K562 (cell line): ENCODE data around the gene UGT2B7. TPM values are rescaled to one million over a fixed set of nuclear protein-coding genes. Genes with fewer than 3 reads are reported as not detected.

ENCODE experiments used
- ATAC-seq: fragments of 200-7000 bp; cut with Tn5 transposase; 3 replicates; pipeline ENCODE4 v1.9.1; 2020; ENCODE audit warnings: moderate library complexity
- BruUV-seq: library from RNA; stranded (reverse); fragments of 400-500 nt; replicated peaks from 2 replicates; lab custom pipeline; 2021; lab: Mats Ljungman, UMichigan
- CTCF ChIA-PET: fragments of 300-600 bp; formaldehyde crosslinking; extraction: SDS; loops from one replicate; lab custom pipeline; 2021; ENCODE audit warnings: low intra/inter-chr PET ratio; lab: Yijun Ruan, JAX
- POLR2A ChIA-PET: fragments of 300-600, 350-650 bp; sonication (Branson Sonifier 250); formaldehyde crosslinking; extraction: SDS; loops from one replicate; lab custom pipeline; 2021; ENCODE audit warnings: antibody characterized with exemption, inconsistent platforms; lab: Yijun Ruan, JAX
- DNase-seq, 4 experiments: peaks; one replicate each; pipeline versions ENCODE4 v3.0.0 to v3.0.0-alpha.2; 2011 to 2018; ENCODE audit warnings: low spot score in 3 of 4, mixed read lengths in 3 of 4; ENCODE audit errors: extremely low read depth in 1 of 4
- FAIRE-seq: peaks from 2 replicates; lab custom pipeline; 2011; peaks lifted over from hg19 to GRCh38; lab: Jason Lieb, UNC
- H2AFZ ChIP-seq: 2 replicates; pipeline ENCODE4 v1.6.0; 2011; ENCODE audit warnings: low read depth, low read length, control low read depth, inconsistent platforms
- H3K27ac ChIP-seq: fragments of 200-600 bp; 3 replicates; pipeline ENCODE4 v1.8.0; 2011; ENCODE audit warnings: low read depth, mild to moderate bottlenecking, control low read depth, inconsistent platforms, low read length, moderate library complexity, mixed read lengths; ENCODE audit errors: extremely low read depth
- H3K27me3 ChIP-seq, 2 experiments: fragments of 300-600 bp in 1 of 2; 2 replicates in 1 of 2; 3 replicates in 1 of 2; pipeline versions ENCODE4 v1.6.0 to v1.8.0; 2011; ENCODE audit warnings: inconsistent platforms in 2 of 2, low read length in 2 of 2, mild to moderate bottlenecking in 1 of 2, mixed read lengths in 1 of 2, moderate library complexity in 1 of 2; ENCODE audit not compliant: control insufficient read depth in 2 of 2, insufficient read depth in 2 of 2
- H3K36me3 ChIP-seq: fragments of 300-600 bp; 3 replicates; pipeline ENCODE4 v1.8.0; 2011; ENCODE audit warnings: mild to moderate bottlenecking, low read length, inconsistent platforms; ENCODE audit not compliant: control insufficient read depth, insufficient read depth
- H3K4me1 ChIP-seq, 2 experiments: fragments of 200-600 bp in 1 of 2; replicated peaks in 1 of 2; 2 replicates in 1 of 2; 3 replicates in 1 of 2; pipeline versions ENCODE4 v1.5.1 to v1.8.0; 2011; ENCODE audit warnings: inconsistent platforms in 2 of 2, low read length in 2 of 2, mild to moderate bottlenecking in 1 of 2, mixed read lengths in 1 of 2, moderate library complexity in 1 of 2; ENCODE audit not compliant: control insufficient read depth in 2 of 2, insufficient read depth in 2 of 2
- H3K4me2 ChIP-seq: 2 replicates; pipeline ENCODE4 v1.6.1; 2011; ENCODE audit warnings: low read length, control low read depth, inconsistent platforms, mixed read lengths; ENCODE audit not compliant: insufficient read depth
- H3K4me3 ChIP-seq: fragments of 200-600 bp; sonication (generic), shearing (Covaris generic); 2 replicates; pipeline ENCODE4 v1.5.1; 2016; ENCODE audit warnings: control low read depth, inconsistent platforms
- H3K79me2 ChIP-seq: fragments of 200-600 bp; 3 replicates; pipeline ENCODE4 v1.8.0; 2011; ENCODE audit warnings: low read length, inconsistent platforms; ENCODE audit not compliant: control insufficient read depth, insufficient read depth
- H3K9ac ChIP-seq, 2 experiments: 2 replicates each; pipeline versions ENCODE4 v1.6.0 to v1.6.1; 2011; ENCODE audit warnings: low read depth in 2 of 2, low read length in 2 of 2, control low read depth in 1 of 2, inconsistent platforms in 1 of 2, mild to moderate bottlenecking in 1 of 2, mixed read lengths in 1 of 2; ENCODE audit not compliant: insufficient read depth in 1 of 2
- H3K9me1 ChIP-seq: one replicate; pipeline ENCODE4 v1.6.0; 2011; ENCODE audit warnings: inconsistent platforms, mild to moderate bottlenecking, low read length, moderate library complexity; ENCODE audit not compliant: control insufficient read depth, insufficient read depth
- H3K9me3 ChIP-seq: replicated peaks from 2 replicates; pipeline ENCODE4 v1.5.1; 2011; ENCODE audit warnings: low read depth, low read length, inconsistent platforms; ENCODE audit not compliant: control insufficient read depth, insufficient read depth
- H4K20me1 ChIP-seq: replicated peaks from 2 replicates; pipeline ENCODE4 v1.6.1; 2011; ENCODE audit warnings: low read length, inconsistent platforms, mixed read lengths; ENCODE audit not compliant: control insufficient read depth, insufficient read depth
- EHMT2 ChIP-seq: fragments of 450-650 bp; IDR thresholded peaks from 2 replicates; pipeline ENCODE4 v1.6.1; 2018; ENCODE audit warnings: antibody characterized with exemption
- EZH2 ChIP-seq: IDR thresholded peaks from 2 replicates; pipeline ENCODE4 v1.6.1; 2012; ENCODE audit warnings: low read depth, mild to moderate bottlenecking, inconsistent platforms, low read length, borderline replicate concordance
- KLF10 ChIP-seq: fragments of 250-450 bp; sonication (Bioruptor Pico); IDR thresholded peaks from 2 replicates; pipeline ENCODE4 v1.6.1; 2021; ENCODE audit warnings: matching md5 sums
- MECOM ChIP-seq: fragments of 250-450 bp; sonication (Bioruptor Pico); IDR thresholded peaks from 2 replicates; pipeline ENCODE4 v1.8.0; 2022; ENCODE audit warnings: inconsistent platforms
- NBN ChIP-seq: fragments of 450-650 bp; IDR thresholded peaks from 2 replicates; pipeline ENCODE4 v1.6.1; 2016; ENCODE audit warnings: low read depth, mild to moderate bottlenecking
- NCOA6 ChIP-seq: fragments of 450-650 bp; IDR thresholded peaks from 2 replicates; pipeline ENCODE4 v1.6.1; 2017; ENCODE audit warnings: mild to moderate bottlenecking
- POLR2AphosphoS2 ChIP-seq: IDR thresholded peaks from 2 replicates; pipeline ENCODE4 v1.6.1; 2012; ENCODE audit warnings: low read length, improper control_type of control experiment
- RBM22 ChIP-seq: fragments of 200-400 bp; formaldehyde crosslinking; IDR thresholded peaks from 2 replicates; pipeline ENCODE4 v1.6.1; 2018; ENCODE audit warnings: low read length, low read depth; ENCODE audit not compliant: poor library complexity, severe bottlenecking
- TEAD1 ChIP-seq, 2 experiments: fragments of 450-650 bp in 1 of 2; sonication (generic) in 1 of 2; formaldehyde crosslinking; IDR thresholded peaks; 2 replicates each; pipeline versions ENCODE4 v1.4.0 to v1.8.0; 2020 to 2022; ENCODE audit warnings: mild to moderate bottlenecking in 2 of 2, missing genetic modification reagents in 1 of 2
- ZNF41 ChIP-seq: fragments of 250-450 bp; sonication (Bioruptor Pico); conservative IDR thresholded peaks from 2 replicates; pipeline ENCODE4 v1.4.0; 2020; ENCODE audit warnings: mild to moderate bottlenecking
- WGBS: fragments of 100-300 bp; shearing (Covaris generic); methylation state at CpG from one replicate; pipeline ENCODE4 v1.1.6; 2016; ENCODE audit warnings: low coverage, mixed read lengths; ENCODE audit not compliant: insufficient coverage; ENCODE audit errors: missing lambda C conversion rate; 5-methylcytosine and 5-hydroxymethylcytosine counted together
- in situ Hi-C: fragments of 300-500 bp; cut with MboI; formaldehyde crosslinking; loops from 4 replicates; pipeline ENCODE4 v1.15.0; 2018; ENCODE audit warnings: inconsistent platforms, mixed read lengths
- intact Hi-C: fragments of 100-400 bp; cut with micrococcal nuclease; formaldehyde crosslinking; loops from 2 replicates; pipeline ENCODE4 v1.14.2; 2022
- polyA plus RNA-seq, 8 experiments: library from polyadenylated mRNA; depleted of rRNA in 4 of 8; stranded (reverse) in 5 of 8; unstranded in 3 of 8; fragments of >200 nt; fragmentation: Nextera tagmentation in 2 of 8; fragmentation: Illumina TruSeq in 1 of 8; extraction: Ambion mirVana in 2 of 8; extraction: Trizol in 1 of 8; gene quantifications; 2 replicates each; pipeline versions ENCODE4 v1.2.1 to v1.2.3, GENCODE V29; 2011 to 2014; ENCODE audit warnings: inconsistent platforms in 1 of 8, missing spikeins in 1 of 8
- total RNA-seq, 7 experiments: library from RNA; depleted of rRNA in 6 of 7; stranded (reverse); fragments of >200 nt in 6 of 7; fragmentation: Illumina TruSeq in 2 of 7; extraction: Trizol in 2 of 7; gene quantifications; 2 replicates each; pipeline versions ENCODE4 v1.2.1 to v1.2.3, GENCODE V29; 2011 to 2021; ENCODE audit warnings: low replicate concordance in 1 of 7
- TF ChIP-seq, protein P1 (sequence below): fragments of 250-450 bp; sonication (Bioruptor Pico); IDR thresholded peaks from 2 replicates; pipeline ENCODE4 v1.5.0; 2020; ENCODE audit warnings: mild to moderate bottlenecking
- TF ChIP-seq, protein P2 (sequence below): fragments of 450-650 bp; IDR thresholded peaks from 2 replicates; pipeline ENCODE4 v1.6.1; 2017; ENCODE audit warnings: antibody characterized with exemption
- TF ChIP-seq, protein P3 (sequence below): sonication (generic); formaldehyde crosslinking; IDR thresholded peaks from 2 replicates; pipeline ENCODE4 v1.8.0; 2022; ENCODE audit warnings: missing genetic modification reagents, mild to moderate bottlenecking, borderline replicate concordance
- TF ChIP-seq, protein P4 (sequence below): fragments of 450-650 bp; IDR thresholded peaks from 2 replicates; pipeline ENCODE4 v1.6.1; 2016; ENCODE audit warnings: mild to moderate bottlenecking

The UGT2B7 gene
- total and polyA plus RNA-seq, 9 of the 15 experiments (the other 6 are each of a cell fraction or from before 2014, with no cell fraction given) = 0.04 to 0.18 (median 0.14) TPM; not detected in 5

DNA sequence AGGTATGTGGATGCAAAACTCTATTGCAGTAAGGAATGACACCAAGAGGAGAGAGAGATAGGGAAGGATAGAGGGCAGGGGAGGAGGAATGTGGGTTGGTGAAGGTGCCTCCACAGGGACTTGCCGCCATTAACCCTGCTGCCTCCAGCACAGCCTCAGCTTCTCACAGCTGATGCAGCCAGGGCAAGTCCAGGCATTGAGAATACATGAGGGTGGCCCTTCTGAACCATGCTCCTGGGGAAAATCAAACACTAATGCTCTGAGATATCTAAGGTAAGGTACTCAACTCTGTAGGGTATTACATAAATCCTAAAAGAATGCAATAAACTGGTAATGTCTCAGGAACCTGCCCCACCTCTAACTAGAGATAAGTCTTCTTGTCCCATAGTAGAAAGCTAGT lies 28.7 kb downstream of the UGT2B7 start:
- no peaks in the 10 kb centered on the region for H3K4me1 ChIP-seq
- DNase-seq = no peak
- no peak overlapping the region for H3K27ac ChIP-seq
- H3K9ac ChIP-seq = no peak overlapping the region
- H3K9me1 ChIP-seq = no peaks in the 10 kb centered on the region
- in situ Hi-C loops = no loop called here
- no TSS peak for BruUV-seq
- POLR2A ChIA-PET = no interaction called here
- no peak overlapping the region for H3K4me2 ChIP-seq
- H3K9me3 ChIP-seq = no peaks in the 10 kb centered on the region; the same call in none of the 2 replicates
- H3K4me3 ChIP-seq = no peak overlapping the region
- no peaks in the 10 kb centered on the region for H3K36me3 ChIP-seq
- TF ChIP-seq TEAD1 (CRISPR knock-in tag; IDR thresholded peaks at IDR 0.05) = no peak
- no peak for TF ChIP-seq POLR2AphosphoS2
- TF ChIP-seq KLF10 = no peak
- no peak for TF ChIP-seq NCOA6
- TF ChIP-seq RBM22 = no peak
- TF ChIP-seq MECOM = no peak
- TF ChIP-seq, protein P1, sequence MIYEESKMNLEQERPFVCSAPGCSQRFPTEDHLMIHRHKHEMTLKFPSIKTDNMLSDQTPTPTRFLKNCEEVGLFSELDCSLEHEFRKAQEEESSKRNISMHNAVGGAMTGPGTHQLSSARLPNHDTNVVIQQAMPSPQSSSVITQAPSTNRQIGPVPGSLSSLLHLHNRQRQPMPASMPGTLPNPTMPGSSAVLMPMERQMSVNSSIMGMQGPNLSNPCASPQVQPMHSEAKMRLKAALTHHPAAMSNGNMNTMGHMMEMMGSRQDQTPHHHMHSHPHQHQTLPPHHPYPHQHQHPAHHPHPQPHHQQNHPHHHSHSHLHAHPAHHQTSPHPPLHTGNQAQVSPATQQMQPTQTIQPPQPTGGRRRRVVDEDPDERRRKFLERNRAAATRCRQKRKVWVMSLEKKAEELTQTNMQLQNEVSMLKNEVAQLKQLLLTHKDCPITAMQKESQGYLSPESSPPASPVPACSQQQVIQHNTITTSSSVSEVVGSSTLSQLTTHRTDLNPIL (CRISPR knock-in tag) = no peak
- TF ChIP-seq, protein P2, sequence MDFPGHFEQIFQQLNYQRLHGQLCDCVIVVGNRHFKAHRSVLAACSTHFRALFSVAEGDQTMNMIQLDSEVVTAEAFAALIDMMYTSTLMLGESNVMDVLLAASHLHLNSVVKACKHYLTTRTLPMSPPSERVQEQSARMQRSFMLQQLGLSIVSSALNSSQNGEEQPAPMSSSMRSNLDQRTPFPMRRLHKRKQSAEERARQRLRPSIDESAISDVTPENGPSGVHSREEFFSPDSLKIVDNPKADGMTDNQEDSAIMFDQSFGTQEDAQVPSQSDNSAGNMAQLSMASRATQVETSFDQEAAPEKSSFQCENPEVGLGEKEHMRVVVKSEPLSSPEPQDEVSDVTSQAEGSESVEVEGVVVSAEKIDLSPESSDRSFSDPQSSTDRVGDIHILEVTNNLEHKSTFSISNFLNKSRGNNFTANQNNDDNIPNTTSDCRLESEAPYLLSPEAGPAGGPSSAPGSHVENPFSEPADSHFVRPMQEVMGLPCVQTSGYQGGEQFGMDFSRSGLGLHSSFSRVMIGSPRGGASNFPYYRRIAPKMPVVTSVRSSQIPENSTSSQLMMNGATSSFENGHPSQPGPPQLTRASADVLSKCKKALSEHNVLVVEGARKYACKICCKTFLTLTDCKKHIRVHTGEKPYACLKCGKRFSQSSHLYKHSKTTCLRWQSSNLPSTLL = no peak
- no peak for TF ChIP-seq ZNF41 (CRISPR knock-in tag)
- no peak for TF ChIP-seq EZH2
- no peak for TF ChIP-seq NBN
- TF ChIP-seq, protein P3, sequence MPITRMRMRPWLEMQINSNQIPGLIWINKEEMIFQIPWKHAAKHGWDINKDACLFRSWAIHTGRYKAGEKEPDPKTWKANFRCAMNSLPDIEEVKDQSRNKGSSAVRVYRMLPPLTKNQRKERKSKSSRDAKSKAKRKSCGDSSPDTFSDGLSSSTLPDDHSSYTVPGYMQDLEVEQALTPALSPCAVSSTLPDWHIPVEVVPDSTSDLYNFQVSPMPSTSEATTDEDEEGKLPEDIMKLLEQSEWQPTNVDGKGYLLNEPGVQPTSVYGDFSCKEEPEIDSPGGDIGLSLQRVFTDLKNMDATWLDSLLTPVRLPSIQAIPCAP (CRISPR knock-in tag) = no peak
- TF ChIP-seq, protein P4, sequence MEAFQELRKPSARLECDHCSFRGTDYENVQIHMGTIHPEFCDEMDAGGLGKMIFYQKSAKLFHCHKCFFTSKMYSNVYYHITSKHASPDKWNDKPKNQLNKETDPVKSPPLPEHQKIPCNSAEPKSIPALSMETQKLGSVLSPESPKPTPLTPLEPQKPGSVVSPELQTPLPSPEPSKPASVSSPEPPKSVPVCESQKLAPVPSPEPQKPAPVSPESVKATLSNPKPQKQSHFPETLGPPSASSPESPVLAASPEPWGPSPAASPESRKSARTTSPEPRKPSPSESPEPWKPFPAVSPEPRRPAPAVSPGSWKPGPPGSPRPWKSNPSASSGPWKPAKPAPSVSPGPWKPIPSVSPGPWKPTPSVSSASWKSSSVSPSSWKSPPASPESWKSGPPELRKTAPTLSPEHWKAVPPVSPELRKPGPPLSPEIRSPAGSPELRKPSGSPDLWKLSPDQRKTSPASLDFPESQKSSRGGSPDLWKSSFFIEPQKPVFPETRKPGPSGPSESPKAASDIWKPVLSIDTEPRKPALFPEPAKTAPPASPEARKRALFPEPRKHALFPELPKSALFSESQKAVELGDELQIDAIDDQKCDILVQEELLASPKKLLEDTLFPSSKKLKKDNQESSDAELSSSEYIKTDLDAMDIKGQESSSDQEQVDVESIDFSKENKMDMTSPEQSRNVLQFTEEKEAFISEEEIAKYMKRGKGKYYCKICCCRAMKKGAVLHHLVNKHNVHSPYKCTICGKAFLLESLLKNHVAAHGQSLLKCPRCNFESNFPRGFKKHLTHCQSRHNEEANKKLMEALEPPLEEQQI = no peak
- TF ChIP-seq EHMT2 = no peak
- TF ChIP-seq, all 486 proteins: peak for 0
- Histone ChIP-seq H2AFZ (0 out of 2 replicates have a peak overlapping the region, but pooled peaks have one; percentile 16), H3K27me3 (no peaks in the 10 kb centered on the region), H3K79me2 (no peaks in the 10 kb centered on the region), H4K20me1 (no peaks in the 10 kb centered on the region)
- 0% methylated on average over 1 of the region's 1 CpG for WGBS
- ATAC-seq (no peak), FAIRE-seq (no peak)
- CTCF ChIA-PET = no interaction called here
- intact Hi-C loops = no loop called here
